Measurements from ENCODE around the gene PDXK.
"Not testable (repeated sequence)": the region's sequence is repeated elsewhere in the genome, so short reads cannot be mapped to it uniquely, and the experiment has no call there.

Gene PDXK

DNA sequence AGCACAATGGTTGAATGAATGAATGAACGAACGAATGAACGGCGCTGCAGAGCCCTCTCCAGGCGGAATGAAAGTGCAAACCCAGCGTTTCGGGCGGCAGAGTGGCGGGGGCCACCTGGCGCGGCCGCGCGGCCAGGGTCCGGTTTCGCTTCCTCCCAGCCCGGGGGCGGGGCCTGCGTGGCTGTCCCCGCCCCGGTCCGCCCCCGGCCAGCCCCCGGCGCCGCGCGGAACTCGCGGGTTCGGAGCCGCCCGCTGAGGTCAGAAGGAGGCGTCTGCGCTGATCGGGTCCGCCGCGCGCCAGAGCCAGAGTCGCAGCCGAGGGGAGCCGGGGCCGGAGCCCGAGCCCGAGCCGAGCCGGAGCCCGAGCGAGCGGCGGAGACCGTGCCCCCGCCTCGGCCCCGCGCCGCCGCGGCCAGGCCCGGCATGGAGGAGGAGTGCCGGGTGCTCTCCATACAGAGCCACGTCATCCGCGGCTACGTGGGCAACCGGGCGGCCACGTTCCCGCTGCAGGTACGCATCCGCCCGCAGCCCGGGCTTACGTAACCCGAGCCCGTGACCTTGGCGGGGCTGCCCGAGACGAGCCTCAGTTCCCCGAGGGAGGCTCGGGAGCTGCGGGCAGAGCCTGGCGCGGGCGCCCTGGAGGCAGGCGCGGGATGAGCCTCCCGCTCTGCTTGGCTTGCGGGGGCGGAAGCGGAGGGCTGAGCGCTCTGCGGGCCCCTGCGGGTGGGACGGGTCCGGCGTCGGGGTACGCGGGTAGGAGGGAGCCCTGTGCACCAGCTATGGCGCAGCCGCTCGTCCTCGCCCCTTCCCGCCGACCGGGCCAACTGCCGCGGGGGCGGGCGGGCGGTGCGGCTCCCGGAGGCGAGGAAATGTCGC, at the start of gene PDXK:
Gene PDXK, plus strand, starts transcription at position 258 of the 876 bp plus-strand sequence. Its CDS starts 166 bp downstream, at position 424.
- peak; percentile 26 for DNase-seq

GRCh38 chr21:43669828-43670605, 48.9 kb upstream of the PDXK start:
- DNase-seq: no peak

- DNase-seq: no peak
Measured at GRCh38 chr21:43675871-43676270, 43.1 kb upstream of the PDXK start.

- DNase-seq: no peak
Measured at GRCh38 chr21:43676391-43676790, 42.5 kb upstream of the PDXK start.

GRCh38 chr21:43679951-43680350, 39.0 kb upstream of the PDXK start:
- DNase-seq: no peak

DNA sequence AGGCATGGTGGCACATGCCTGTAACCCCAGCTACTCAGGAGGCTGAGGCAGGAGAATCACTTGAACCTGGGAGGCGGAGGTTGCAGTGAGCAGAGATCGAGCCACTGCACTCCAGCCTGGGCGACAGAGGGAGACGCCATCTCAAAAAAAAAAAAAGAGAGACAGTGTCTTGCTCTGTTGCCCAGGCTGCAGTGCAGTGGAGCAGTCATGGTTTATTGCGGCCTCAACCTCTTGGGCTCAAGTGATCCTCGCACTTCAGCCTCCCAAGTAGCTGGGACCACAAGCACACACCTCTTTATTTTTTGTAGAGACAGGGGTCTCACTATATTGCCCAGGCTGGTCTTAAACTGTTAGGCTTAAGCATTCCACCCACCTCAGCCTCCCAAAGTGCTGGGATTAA, 38.5 kb upstream of the PDXK start:
- DNase-seq: not testable (repeated sequence)

DNA sequence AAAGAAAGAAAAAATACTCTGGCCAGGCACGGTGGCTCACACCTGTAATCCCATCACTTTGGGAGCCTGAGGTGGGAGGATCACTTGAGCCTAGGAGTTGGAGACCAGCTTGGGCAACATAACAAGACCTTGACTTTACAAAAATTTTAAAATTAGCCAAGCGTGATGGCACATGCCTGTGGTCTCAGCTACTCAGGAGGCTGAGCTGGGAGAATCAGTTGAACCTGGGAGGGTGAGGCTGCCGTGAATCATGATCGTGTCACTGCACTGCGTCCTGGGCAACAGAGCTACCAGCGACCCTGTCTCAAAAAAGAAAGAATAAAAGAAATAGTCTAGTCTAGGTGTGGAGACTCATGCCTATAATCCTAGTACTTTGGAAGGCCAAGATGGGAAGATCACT, 37.3 kb upstream of the PDXK start:
- DNase-seq: no peak

DNA sequence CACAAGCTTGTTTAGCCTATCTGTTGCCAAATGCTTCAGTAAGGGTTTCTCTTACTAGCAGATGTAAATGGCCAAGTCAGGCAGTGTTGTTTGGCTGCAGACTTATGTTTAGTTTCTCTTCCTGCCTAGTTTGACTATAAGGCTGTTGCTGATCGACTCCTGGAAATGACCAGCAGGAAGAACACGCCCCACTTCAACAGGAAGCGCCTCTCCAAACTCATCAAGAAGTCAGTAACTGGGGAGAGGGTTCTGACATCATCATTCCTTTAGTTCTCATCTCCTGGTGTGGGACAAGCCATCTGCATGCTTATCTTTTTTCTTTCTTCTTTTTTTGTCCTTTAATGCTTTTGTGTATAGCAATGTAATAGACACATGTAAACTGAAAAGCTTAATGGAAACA, 34.5 kb upstream of the PDXK start:
- DNase-seq: no peak

DNA sequence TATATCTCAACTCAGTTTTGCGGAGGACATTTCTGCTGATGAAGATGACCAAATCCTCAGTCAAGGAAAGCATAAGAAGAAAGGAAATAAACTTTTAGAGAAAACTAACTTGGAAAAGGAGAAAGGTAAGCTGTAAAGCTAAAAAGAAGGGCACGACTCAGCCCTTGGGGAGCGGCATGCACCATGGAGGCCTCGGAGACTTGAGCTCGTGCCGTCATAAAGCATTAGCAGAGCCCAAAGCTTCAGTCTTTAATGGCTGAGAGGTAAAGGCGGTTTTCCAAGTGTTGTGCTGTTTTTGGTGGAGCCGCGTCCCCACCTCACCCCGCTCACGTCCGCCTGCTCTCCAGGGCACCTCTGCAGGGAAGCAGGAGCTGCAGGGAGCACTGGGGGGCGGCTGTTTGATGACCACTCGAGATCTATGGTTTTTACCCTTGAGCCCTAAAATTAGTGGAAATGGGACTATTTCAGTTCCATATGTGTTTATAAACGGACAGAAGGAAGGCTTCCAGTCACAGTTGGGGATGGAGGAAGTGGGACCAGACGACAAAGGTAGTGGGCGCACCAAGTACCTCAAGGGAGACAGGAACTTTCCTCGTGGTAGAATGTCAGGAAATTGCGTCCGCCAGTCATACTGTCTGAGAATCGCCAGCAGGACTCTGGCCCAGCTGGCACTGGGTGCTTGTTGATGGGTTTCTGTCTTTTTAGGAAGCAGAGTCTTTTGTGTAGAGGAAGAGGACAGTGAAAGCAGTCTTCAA, 31.9 kb upstream of the PDXK start:
- no peak for DNase-seq

GRCh38 chr21:43687566-43688399, 31.1 kb upstream of the PDXK start:
- DNase-seq: no peak

DNA sequence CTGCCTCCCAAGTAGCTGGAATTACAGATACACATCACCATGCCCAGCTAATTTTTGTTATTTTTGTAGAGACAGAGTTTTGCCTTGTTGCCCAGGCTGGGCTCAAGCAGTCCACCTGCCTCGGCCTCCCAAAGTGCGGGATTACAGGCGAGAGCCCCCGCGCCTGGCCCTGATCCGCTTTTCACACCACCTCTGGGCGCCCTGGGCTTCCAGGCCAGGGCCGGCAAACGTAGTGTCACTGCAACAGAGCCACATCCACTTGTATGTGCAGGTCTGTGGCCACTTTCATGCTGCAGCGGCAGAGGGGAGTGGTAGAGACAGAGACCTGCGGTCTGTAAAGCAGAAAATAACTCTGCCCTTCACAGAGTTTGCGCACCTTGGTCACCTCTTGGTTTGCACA, 30.0 kb upstream of the PDXK start:
- DNase-seq: no peak

DNA sequence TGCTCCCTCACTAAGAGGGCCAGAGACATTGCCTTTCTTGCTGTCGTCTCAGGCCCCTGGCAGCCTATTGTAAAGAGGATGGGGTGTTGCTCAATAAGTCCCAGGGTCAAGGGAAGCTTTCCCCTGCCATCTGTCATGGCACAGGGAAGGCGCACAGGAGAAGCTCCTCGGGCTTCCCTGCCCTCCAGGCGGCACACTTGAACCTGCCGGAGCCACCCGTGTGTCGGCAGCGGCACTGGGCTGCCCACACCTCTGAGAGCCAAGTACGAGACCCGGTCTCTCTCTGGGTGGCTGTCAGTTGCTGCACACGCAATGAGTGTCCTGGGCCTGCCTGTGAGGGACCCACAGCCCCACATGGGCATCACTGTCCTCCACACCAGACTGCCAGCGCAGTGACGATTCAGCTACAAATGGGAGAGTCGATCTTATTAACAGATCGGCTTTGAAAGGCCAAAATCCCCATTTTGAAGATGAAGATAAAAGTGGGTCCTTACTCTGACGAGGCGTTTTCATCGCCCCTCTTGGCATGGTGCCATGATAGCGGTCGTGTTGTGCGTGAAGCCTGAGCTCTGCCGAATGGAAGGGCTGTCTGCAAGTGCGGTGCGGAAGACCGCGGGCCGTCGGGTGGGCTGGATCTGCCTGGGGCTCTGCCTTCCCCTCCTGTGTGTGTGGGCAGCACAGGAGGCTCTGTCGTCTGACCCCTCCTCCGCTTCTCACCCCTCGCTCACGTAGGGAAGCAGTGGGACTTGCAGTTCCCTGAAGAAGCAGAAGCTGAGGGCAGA, 29.2 kb upstream of the PDXK start:
- DNase-seq: no peak

DNA sequence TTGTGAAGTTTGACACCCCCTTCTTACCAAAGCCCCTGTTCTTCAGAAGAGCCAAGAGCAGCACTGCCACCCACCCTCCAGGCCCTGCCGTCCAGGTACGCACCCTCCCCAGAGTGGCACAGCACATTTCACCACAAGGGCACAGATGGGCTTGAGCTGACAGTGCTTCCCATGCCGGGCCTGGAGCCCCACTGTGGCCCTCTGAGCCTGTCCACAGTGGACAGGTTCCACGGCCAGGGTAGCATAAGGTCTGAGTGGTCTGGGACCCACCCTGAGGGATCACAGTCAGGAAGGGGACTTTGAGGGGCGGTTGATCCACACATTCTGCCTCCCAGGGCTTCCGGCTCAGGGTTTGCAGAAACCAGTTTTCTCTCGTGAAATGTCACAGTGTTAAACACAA, 28.6 kb upstream of the PDXK start:
- DNase-seq: no peak

GRCh38 chr21:43691086-43691795, 27.7 kb upstream of the PDXK start:
- no peak for DNase-seq

- no peak for DNase-seq
Measured at GRCh38 chr21:43691801-43692200, 27.1 kb upstream of the PDXK start.

GRCh38 chr21:43692949-43693348, 26.0 kb upstream of the PDXK start:
- DNase-seq: no peak

DNA sequence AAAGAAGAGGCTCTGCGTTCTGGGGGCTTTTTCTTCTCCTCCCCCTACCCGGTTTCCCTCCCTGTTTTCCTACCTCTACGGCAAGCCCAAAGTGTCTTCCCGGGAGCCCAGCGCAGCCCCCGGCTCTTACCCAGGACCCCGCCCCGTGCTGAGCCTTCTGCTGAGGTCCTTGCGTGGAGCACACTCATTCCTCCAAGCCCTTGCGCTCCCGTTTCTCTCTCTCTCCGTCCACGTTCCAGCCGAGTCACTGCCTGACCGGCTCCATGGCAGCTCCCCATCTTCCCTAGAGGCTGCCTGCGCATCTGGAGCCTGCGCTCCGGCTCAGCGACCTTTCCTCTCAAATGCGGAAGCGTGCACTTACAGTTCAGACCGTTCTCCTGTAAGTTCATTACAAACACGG, 24.9 kb upstream of the PDXK start:
- DNase-seq: no peak

- no peak for DNase-seq
Measured at GRCh38 chr21:43694437-43695079, 24.4 kb upstream of the PDXK start.

DNA sequence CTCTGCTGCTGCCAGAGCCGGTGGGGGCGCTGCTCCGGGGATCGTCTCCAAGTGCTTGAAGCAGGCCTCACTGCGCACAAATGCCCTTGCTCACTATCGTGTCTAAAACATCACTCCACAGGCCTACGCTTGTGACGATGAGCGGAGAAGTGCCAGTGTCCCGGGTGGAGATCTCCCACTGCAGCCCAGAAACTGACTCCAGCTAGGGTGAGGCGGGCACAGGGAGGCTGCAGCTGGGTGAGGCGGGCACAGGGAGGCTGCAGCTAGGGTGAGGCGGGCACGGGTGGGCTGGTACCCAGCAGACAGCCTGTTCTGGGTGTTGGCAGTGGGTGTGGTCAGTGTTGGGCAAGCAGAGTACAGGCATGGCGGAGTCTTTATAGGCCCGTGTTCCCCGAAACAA, 22.7 kb upstream of the PDXK start:
- no peak for DNase-seq

Data from NCI-H2029 treated with DMSO at 0.1 percent for 48 hours (cell line).